NCI-H1048 (cell line): ENCODE measurements around the gene PKP4.
A peak's percentile ranks its signal among the peaks of the same experiment; 100 is the strongest.
"Not testable (repeated sequence)": the region's sequence is repeated elsewhere in the genome, so short reads cannot be mapped to it uniquely, and the experiment has no call there.

Experiments
- DNase-seq: peaks from one replicate; lab custom pipeline; 2025; lab: John Stamatoyannopoulos, UW

PKP4 gene

GRCh38 chr2:158473300-158473699, 16.5 kb downstream of the PKP4 start:
- not testable (repeated sequence) for DNase-seq

GRCh38 chr2:158473719-158474392, 17.1 kb downstream of the PKP4 start:
- DNase-seq = no peak

- not testable (repeated sequence) for DNase-seq
Observed at GRCh38 chr2:158474526-158475011, 17.8 kb downstream of the PKP4 start.

GRCh38 chr2:158477202-158477601, 20.4 kb downstream of the PKP4 start:
- no peak for DNase-seq

- DNase-seq = no peak
Observed at GRCh38 chr2:158478237-158478636, 21.5 kb downstream of the PKP4 start.

- DNase-seq = no peak
Observed at GRCh38 chr2:158478816-158479215, 22.1 kb downstream of the PKP4 start.

GRCh38 chr2:158481116-158481515, 24.4 kb downstream of the PKP4 start:
- no peak for DNase-seq

GRCh38 chr2:158482594-158482993, 25.8 kb downstream of the PKP4 start:
- DNase-seq = no peak

GRCh38 chr2:158484892-158485556, 28.3 kb downstream of the PKP4 start:
- DNase-seq = no peak

- no peak for DNase-seq
Observed at GRCh38 chr2:158486150-158486969, 29.6 kb downstream of the PKP4 start.

GRCh38 chr2:158486970-158487325, 30.2 kb downstream of the PKP4 start:
- DNase-seq = no peak

- DNase-seq = no peak
Observed at GRCh38 chr2:158487419-158487818, 30.7 kb downstream of the PKP4 start.

- no peak for DNase-seq
Observed at GRCh38 chr2:158488442-158489216, 31.9 kb downstream of the PKP4 start.

GRCh38 chr2:158489366-158490112, 32.8 kb downstream of the PKP4 start:
- DNase-seq = no peak

- DNase-seq = no peak
Observed at GRCh38 chr2:158491072-158491471, 34.3 kb downstream of the PKP4 start.

- no peak for DNase-seq
Observed at GRCh38 chr2:158493458-158493857, 36.7 kb downstream of the PKP4 start.

GRCh38 chr2:158495175-158495574, 38.4 kb downstream of the PKP4 start:
- no peak for DNase-seq

GRCh38 chr2:158496986-158497385, 40.2 kb downstream of the PKP4 start:
- DNase-seq = peak; percentile 62

- DNase-seq = peak; percentile 21
Observed at GRCh38 chr2:158497486-158497885, 40.7 kb downstream of the PKP4 start.

- DNase-seq = no peak
Observed at GRCh38 chr2:158498043-158498748, 41.4 kb downstream of the PKP4 start.

- no peak for DNase-seq
Observed at GRCh38 chr2:158498749-158499136, 42.0 kb downstream of the PKP4 start.
